Hair follicular keratinocyte (primary cell): ENCODE results near the gene CCNY. TPM values are rescaled to one million over a fixed set of nuclear protein-coding genes. Genes with fewer than 3 reads are reported as not detected.

ENCODE experiments used
- total RNA-seq: library from RNA; depleted of rRNA; stranded (reverse); fragments of >200 nt; gene quantifications from 2 replicates; pipeline ENCODE4 v1.2.3, GENCODE V29; 2015

The CCNY gene
- 30.4 and 43.4 TPM in 2 replicates for total RNA-seq

DNA sequence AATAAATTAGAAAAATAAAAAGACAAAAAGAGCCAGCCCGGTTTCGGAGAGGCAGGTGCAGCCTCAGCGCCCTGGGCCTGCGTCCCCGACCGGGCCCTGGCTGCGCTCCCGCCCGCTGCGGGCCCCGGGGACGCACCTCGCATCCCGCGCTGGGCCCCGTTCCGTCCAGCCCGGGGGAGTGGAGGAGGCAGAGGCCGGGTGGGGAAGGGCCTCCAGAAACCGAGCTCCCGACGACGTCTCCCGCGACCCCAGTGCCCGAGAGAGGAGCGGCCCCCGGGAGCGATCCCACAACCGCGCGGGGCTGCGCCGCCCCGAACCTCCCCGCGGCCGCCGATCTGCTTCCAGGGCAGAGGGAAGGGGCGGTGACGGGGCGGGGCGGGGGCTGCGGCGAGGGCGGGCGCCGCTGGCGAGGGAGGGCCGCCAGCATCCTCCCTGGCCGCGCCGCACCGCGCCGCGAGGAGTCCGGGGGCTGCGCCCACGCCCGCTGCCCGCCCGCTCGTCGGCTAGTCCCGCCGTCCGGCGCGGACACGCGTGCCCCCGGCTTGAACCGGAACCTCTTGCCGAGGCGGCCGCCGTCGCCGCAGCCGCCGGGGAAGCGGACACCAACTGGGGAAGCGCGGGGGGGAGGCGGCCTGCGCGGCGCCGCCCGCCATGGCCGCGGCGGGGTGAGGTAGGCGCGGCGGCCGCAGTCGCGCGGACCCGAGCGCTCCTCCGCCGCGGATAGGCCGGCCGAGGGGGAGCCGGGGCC lies at the start of gene CCNY:
CCNY (plus strand) TSS at position 426 of the 748 bp plus-strand sequence. CDS start 545 bp downstream, outside the sequence.

DNA sequence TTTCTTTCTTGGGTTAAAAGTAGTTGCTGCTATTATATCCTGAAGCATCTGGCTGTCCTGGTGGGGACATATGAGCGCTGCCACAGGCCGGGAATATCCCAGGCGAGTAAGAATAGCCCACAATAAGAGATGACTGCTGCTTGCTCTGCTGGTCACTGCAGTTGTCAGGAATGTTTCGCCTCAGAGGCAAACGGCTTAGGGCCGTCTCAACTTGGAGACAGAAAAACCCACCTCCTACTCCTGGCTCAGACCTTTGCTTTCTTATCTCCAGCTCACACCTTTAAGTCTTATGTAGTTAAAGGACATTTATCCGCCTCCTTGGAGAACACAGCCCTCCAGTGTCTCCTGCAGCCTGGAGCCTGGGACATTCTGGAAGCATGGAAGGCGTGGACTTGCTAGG lies 268.9 kb downstream of the CCNY start, which contains the start of gene GJD4:
GJD4 (plus strand) TSS at position 151 of the 400 bp plus-strand sequence; CDS start at position 378, 227 bp downstream.

Other genes with a start within 250 kb of the CCNY start
- gene CUL2, start 246.2 kb upstream of the CCNY start, total RNA-seq = 23.2 and 24.1 TPM in 2 replicates
- 17.4 and 31.9 TPM in 2 replicates for gene CREM, start 209.7 kb upstream of the CCNY start, total RNA-seq